HFFc6 (cell line): ENCODE measurements around the gene C2CD5. TPM values are rescaled to one million over a fixed set of nuclear protein-coding genes. Genes with fewer than 3 reads are reported as not detected.

ENCODE experiments used
- DNase-seq: peaks from one replicate; pipeline ENCODE4 v3.0.0-alpha.2; 2018
- H3K27ac Mint-ChIP-seq: 2 replicates; pipeline ENCODE4 v1.8.0; 2020; ENCODE audit warnings: mild to moderate bottlenecking, mixed read lengths
- H3K27me3 Mint-ChIP-seq: 2 replicates; pipeline ENCODE4 v1.8.0; 2021; ENCODE audit warnings: mild to moderate bottlenecking, moderate library complexity, mixed read lengths; ENCODE audit not compliant: insufficient read depth
- H3K36me3 Mint-ChIP-seq: 2 replicates; pipeline ENCODE4 v1.8.0; 2021; ENCODE audit warnings: low read depth, mixed read lengths
- H3K4me1 Mint-ChIP-seq: 2 replicates; pipeline ENCODE4 v1.8.0; 2020; ENCODE audit warnings: low read depth, mixed read lengths
- H3K4me3 Mint-ChIP-seq: 2 replicates; pipeline ENCODE4 v1.8.0; 2020; ENCODE audit warnings: mild to moderate bottlenecking, moderate library complexity, mixed read lengths
- H3K9me3 Mint-ChIP-seq: 2 replicates; pipeline ENCODE4 v1.8.0; 2020; ENCODE audit warnings: mild to moderate bottlenecking, mixed read lengths
- total RNA-seq, 6 experiments: library from RNA; stranded (reverse); fragmentation: NEBNext Ultra II Directional; extraction: Animal tissue kit (Norgen Biotek cat#: 25700); gene quantifications; 2 replicates in 1 of 6; 3 replicates in 5 of 6; pipeline ENCODE4 v1.2.3, GENCODE V29; 2021
- TF ChIP-seq, protein P1 (sequence below): fragments of 200-600 bp; sonication (generic); IDR thresholded peaks from 2 replicates; pipeline ENCODE4 v1.5.0; 2021; ENCODE audit warnings: antibody characterized with exemption, mild to moderate bottlenecking

The C2CD5 gene
- total RNA-seq, 6 experiments from 2014 or later, result 17.7 to 23.1 (median 20.7) TPM

- H3K36me3 Mint-ChIP-seq, result peaks cover 12% of the 10 kb centered on the region
- no peak for DNase-seq
- no peaks in the 10 kb centered on the region for H3K9me3 Mint-ChIP-seq
- H3K4me1 Mint-ChIP-seq, result peaks cover 30% of the 10 kb centered on the region
- TF ChIP-seq, protein P1, sequence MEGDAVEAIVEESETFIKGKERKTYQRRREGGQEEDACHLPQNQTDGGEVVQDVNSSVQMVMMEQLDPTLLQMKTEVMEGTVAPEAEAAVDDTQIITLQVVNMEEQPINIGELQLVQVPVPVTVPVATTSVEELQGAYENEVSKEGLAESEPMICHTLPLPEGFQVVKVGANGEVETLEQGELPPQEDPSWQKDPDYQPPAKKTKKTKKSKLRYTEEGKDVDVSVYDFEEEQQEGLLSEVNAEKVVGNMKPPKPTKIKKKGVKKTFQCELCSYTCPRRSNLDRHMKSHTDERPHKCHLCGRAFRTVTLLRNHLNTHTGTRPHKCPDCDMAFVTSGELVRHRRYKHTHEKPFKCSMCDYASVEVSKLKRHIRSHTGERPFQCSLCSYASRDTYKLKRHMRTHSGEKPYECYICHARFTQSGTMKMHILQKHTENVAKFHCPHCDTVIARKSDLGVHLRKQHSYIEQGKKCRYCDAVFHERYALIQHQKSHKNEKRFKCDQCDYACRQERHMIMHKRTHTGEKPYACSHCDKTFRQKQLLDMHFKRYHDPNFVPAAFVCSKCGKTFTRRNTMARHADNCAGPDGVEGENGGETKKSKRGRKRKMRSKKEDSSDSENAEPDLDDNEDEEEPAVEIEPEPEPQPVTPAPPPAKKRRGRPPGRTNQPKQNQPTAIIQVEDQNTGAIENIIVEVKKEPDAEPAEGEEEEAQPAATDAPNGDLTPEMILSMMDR, result no peak
- H3K27me3 Mint-ChIP-seq, result no peaks in the 10 kb centered on the region
- no peak overlapping the region for H3K27ac Mint-ChIP-seq
- H3K4me3 Mint-ChIP-seq, result no peak overlapping the region
Observed at GRCh38 chr12:22518060-22518719, 26.2 kb downstream of the C2CD5 start.

DNA sequence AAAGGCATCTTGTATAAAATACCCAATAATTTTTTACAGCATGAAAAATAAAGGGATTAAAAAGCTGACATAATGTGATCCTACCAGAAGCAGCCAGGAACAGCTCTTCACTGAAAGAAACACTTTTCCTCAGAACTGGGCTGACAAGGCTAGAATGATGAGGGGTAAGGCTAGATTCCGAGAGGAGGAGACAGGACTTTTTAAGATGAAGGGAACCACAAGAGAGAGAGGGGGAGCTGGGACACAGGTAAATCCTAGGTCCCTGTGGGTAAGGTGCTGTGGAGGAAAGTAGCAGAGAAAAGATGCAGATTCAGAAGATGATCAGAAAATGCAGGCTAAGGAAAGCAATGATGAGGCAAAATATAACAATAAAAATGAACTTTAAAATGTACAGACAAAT is 29.5 kb downstream of the C2CD5 start:
- peak overlapping the region; percentile 63 for H3K27ac Mint-ChIP-seq
- peaks cover 4% of the 10 kb centered on the region; the same call in 1 of the 2 replicates for H3K36me3 Mint-ChIP-seq
- TF ChIP-seq, protein P1, result no peak
- no peaks in the 10 kb centered on the region for H3K9me3 Mint-ChIP-seq
- peaks cover 6% of the 10 kb centered on the region; the same call in 1 of the 2 replicates for H3K4me1 Mint-ChIP-seq
- no peak for DNase-seq
- no peak overlapping the region for H3K4me3 Mint-ChIP-seq
- H3K27me3 Mint-ChIP-seq, result no peaks in the 10 kb centered on the region

DNA sequence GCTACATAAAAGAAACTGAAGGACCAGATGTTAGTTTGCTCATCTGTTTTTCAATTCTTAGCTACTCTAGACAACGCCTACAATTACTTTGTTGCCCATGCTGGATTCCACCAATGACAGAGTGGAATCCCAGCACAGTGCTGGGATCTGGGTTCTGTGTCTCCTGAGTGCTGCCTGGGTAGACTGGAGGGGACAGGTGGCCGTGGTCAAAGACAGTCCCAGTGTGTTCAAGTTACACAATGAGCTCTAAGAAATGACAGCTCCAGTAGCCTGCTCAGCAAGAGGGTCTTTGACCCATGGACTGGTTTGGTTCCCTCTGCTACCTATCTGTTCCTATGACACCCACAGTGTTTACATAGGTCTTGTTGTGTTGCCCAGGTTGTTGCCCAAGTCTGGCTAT is 38.5 kb downstream of the C2CD5 start:
- no peak for DNase-seq
- Mint-ChIP-seq H3K9me3 (no peaks in the 10 kb centered on the region), H3K36me3 (0 out of 2 replicates have a peak, but pooled peaks cover 6% of the 10 kb centered on the region), H3K27me3 (no peaks in the 10 kb centered on the region), H3K4me3 (no peak overlapping the region), H3K27ac (no peak overlapping the region), H3K4me1 (no peaks in the 10 kb centered on the region)
- TF ChIP-seq, protein P1, result no peak

DNA sequence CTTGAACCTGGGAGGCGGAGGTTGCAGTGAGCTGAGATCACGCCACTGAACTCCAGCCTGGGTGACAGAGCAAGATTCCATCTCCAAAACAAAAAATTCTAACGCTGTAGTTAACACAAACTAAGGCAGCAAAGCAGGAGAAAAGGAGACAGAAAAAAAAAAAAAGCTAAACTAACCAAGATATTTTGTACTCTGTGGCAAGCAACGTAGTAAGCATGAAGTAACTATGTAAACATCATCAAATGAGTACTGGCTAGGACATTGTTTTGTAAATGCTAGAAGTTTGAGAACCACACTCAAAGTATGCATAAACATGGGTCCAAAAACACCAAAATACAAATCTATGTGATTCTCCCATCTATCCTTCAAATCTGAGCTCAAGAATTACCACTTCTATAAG is 44.2 kb downstream of the C2CD5 start:
- Mint-ChIP-seq H3K4me3 (no peak overlapping the region), H3K36me3 (no peaks in the 10 kb centered on the region), H3K9me3 (no peaks in the 10 kb centered on the region), H3K27ac (no peak overlapping the region), H3K4me1 (no peaks in the 10 kb centered on the region), H3K27me3 (no peaks in the 10 kb centered on the region)
- TF ChIP-seq, protein P1, result no peak
- DNase-seq, result no peak

- H3K4me1 Mint-ChIP-seq, result no peaks in the 10 kb centered on the region
- no peak for DNase-seq
- H3K36me3 Mint-ChIP-seq, result no peaks in the 10 kb centered on the region
- no peak overlapping the region for H3K27ac Mint-ChIP-seq
- no peaks in the 10 kb centered on the region for H3K9me3 Mint-ChIP-seq
- no peak overlapping the region for H3K4me3 Mint-ChIP-seq
- TF ChIP-seq, protein P1, result no peak
- no peaks in the 10 kb centered on the region for H3K27me3 Mint-ChIP-seq
Observed at GRCh38 chr12:22499445-22499844, 44.9 kb downstream of the C2CD5 start.
